Activated CD8-positive, alpha-beta memory T cell treated with anti-CD3 and anti-CD28 coated beads for 1 hour (primary cell): ENCODE measurements around the gene ITPR3.

Experiments used
- DNase-seq, 2 donors: peaks; one replicate each; pipeline ENCODE4 v3.0.0-alpha.2; 2020; ENCODE audit warnings: low read depth in 1 of 2; ENCODE audit errors: extremely low read depth in 1 of 2

Gene ITPR3

DNA sequence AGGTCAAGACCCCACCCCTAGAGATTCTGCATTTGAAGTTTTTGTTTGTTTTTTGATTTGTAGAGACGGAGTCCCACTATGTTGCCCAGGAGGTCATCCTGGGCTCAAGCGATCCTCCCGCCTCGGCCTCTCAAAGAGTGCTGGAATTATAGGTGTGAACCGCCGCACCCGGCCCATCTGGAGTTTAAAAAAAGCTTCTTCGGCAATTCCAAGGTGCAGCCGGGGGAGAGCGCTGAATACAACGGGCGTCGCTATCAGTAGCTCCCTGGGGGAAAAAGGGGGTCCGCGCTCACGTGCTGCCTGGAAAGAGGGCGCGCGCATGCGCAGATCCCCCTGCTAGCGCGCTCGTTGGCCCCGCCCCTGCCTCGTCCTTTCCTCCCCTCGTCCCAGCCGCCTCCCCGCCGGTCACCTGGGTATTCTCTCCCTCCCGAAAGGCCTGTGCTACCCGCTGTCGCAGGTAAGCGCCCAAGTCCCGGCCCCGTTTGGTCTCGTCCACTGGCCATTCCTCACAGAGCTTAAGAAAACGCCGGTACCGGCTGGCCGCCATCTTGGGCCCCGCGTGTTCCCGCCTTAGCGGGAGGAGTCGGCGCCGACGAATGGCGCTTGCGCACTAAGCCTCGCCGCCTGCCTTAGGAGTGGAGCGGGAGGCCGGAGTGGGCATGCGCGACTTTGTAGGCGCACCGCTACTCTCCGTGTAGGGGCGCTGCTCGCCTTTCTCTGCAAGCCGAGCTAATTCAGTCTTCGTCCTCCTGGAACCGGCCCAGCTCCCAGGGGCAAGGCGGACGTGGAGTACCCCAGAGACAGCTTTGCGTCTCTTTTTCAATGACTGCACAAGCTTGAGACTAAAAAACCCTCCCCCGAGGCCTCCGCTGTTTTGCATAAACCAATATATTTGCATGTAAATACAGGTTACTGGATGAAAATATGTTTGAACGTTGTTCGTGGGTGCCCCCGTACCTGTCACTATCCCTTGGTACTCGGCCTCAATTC is 90.3 kb downstream of the ITPR3 start, which contains the start of gene UQCC2:
TSS of gene UQCC2 (minus strand) at position 561 of the 990 bp plus-strand sequence. CDS start at position 547, 14 bp downstream.
- peak; percentile 94 to 96 for DNase-seq

DNA sequence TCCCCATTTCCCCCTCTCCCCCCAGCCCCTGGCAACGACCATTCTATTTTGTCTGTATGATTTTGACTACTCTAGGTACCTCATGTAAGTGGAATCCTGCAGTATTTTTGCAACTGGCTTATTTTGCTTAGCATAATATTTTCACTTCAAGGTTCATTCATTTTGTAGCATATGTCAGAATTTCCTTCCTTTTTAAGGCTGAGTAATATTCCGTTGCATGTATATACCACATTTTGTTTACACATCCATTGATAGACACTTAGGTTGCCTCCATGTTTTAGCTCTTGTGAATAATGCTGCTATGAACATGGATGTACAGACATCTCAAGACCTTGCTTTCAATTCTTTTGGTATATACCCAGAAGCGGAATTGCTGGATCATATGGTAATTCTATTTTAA is 91.8 kb downstream of the ITPR3 start:
- DNase-seq, result no peak

DNA sequence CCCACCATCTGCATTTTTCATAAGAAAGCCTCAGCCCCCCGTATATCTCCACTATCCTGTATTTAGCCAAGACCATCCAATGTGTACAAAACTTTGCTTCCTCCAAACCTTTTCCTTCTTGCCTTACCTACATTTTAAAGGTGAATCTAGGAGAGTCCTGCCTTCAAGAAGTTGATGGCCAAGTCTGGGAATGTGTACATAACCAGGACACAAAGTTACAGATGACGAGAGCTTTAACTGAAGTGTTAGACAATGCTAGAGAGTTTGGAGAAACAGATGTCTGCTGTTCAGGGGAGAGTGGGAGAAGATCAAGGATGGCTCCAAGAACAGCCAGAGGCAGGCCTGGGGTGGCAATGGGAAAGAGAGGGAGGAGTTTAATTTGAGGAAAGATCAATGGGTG is 92.7 kb downstream of the ITPR3 start:
- DNase-seq, result no peak

- DNase-seq, result no peak
These were observed 93.4 kb downstream of the ITPR3 start for GRCh38 chr6:33714385-33715040.

- no peak for DNase-seq
These were observed 95.3 kb downstream of the ITPR3 start for GRCh38 chr6:33716379-33716778.

- DNase-seq, result no peak
These were observed 95.9 kb downstream of the ITPR3 start for GRCh38 chr6:33716890-33717632.

DNA sequence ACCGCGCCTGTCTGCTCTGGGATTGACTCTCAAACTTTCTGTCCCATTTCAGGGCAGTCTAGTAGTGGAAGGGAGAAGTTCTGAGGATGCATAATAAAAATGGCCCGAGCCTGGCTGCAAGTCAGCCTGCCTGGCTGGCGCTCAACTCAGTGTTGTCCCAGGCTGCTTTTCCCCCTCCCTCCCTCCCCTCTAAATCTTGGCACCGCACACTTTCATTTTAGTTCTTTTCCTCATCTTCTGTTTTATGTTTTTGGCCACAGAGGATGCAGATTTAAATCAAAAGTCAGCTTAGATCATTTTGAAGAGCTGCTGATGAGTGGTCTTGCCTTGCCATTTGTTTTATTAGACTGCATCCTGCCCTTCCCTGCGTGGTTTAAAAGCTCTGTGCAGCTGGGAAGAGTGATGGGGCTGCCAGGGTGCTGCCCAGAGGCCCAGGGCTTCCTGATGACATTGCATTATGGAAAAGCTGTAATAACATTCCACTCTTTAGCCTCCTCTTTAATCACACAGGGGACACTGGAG is 96.9 kb downstream of the ITPR3 start:
- DNase-seq, result no peak

DNA sequence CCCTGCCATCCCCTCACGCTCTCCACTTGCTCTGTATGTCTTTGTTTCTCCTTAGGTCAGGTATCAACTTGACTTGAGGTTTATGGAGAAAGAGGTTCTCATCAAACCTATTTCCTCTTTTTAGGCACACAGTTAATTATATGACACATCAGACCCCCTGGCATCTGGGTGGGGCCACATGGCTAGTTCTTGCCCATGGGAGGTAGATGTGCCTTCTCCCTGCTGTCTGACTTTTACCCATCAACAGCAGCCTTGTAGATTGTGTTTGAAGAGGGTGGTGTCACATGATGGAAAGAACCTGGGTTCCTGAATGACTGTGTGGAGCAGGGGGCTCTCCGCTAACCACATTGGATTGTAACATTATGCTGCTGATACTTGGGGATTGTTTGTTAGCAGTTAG is 97.6 kb downstream of the ITPR3 start:
- DNase-seq, result no peak

GRCh38 chr6:33719326-33719987 is 98.3 kb downstream of the ITPR3 start:
- no peak for DNase-seq

DNA sequence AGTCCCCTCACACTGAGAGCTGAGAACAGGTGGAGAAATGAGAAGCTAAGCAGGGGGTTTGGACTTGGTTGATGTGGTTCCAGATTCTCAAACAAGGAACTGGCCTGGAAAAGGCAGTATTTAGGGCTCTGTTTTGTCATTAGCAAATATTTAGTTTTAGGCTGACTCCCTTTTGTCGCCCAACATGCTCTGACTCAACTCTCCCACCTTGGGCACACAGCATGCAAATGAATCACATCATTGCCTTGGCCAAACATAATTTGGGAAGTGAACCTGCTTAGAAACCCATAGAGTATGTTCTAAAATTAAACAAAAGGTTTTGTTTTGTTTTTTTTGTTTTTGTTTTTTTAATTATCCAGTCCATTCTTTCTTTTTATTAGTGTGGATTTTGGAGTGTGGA is 99.9 kb downstream of the ITPR3 start:
- no peak for DNase-seq

- no peak for DNase-seq
These were observed 100.4 kb downstream of the ITPR3 start for GRCh38 chr6:33721508-33721907.

- no peak for DNase-seq
These were observed 101.0 kb downstream of the ITPR3 start for GRCh38 chr6:33722103-33722623.

DNA sequence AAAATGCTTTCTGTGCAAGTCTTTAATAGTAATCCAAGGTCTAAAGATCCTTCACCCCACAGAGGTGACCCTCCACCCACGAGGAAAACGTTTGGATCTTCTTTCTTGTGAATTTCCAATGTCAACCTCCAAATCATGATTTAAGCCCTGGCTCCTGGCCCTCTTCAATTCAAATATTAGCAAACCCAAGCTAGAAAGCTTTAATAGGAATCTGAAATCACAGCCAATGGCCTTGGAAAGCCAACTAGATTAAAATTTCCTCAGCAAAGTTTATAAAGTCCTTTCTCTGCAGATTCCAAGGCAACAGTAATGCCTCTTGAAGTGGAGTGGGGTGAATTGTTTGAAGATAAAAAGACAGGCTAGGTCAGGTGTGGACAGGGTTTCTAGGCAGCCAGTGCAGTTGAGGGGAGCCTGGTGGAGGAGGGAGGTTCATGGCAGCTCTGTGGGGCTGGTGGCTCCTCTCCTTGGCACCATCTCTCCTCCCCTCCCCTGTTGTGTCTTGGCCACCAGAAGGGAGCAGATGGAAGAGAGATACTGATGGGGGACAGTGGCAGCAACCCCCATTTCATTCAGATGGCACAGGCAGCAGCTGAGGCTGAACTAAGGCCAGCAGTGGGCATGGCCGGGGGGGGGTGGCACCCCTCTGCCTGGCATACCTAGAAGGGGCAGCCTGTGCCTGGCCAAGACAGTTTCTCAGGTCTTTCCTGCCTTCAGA is 102.4 kb downstream of the ITPR3 start:
- DNase-seq, result no peak

GRCh38 chr6:33724102-33725023 is 103.2 kb downstream of the ITPR3 start:
- no peak for DNase-seq

- no peak for DNase-seq
These were observed 104.1 kb downstream of the ITPR3 start for GRCh38 chr6:33725222-33725621.

GRCh38 chr6:33725891-33726673 is 105.0 kb downstream of the ITPR3 start:
- DNase-seq, result no peak

GRCh38 chr6:33726696-33727095 is 105.6 kb downstream of the ITPR3 start:
- no peak for DNase-seq

DNA sequence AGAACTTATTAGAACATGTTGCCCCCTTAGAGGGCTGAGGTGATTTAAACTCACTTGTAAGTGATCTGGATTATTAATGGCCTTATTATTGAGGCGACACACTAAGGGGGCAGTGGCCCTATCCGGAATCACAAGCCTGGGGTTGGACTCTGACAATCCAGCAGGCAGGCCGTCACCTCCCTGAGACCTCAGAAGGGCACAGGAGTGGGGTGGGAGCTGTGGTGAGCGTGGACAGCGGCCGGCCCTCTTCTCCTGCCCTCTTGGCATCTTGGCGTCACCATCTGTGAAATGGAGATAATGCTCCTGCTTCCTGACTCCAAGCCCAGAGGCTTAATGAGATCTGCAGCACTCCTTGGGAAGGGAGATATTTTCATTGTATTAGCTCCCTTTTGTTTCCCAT is 106.0 kb downstream of the ITPR3 start:
- DNase-seq, result no peak
